NCI-H146 (cell line): ENCODE results near the gene TGIF2.
"Not testable (repeated sequence)": the region's sequence is repeated elsewhere in the genome, so short reads cannot be mapped to it uniquely, and the experiment has no call there.

Experiments
- DNase-seq: peaks from one replicate; lab custom pipeline; 2025; lab: John Stamatoyannopoulos, UW

Gene TGIF2

GRCh38 chr20:36614781-36615557 is 41.6 kb downstream of the TGIF2 start:
- no peak for DNase-seq

- no peak for DNase-seq
Measured at GRCh38 chr20:36620917-36621316, 47.5 kb downstream of the TGIF2 start.

DNA sequence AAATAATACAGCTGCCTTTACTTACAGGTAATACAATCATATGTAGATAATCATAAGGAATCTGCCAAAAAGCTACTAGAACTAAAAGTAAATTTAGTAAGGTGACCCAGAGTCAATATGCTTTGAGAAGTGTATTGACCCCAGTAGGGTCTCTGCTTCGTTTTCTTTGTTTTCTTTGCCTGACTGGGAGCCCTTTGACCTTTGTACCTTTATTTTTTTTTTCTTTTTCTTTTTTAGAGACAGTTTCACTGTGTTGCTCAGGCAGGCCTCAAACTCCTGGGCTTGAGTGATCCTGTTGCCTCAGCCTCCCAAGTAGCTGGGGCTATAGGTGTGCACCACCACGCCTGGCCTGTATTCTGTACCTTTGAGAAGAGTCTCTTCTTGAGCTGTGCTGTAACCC is 50.0 kb downstream of the TGIF2 start:
- no peak for DNase-seq

DNA sequence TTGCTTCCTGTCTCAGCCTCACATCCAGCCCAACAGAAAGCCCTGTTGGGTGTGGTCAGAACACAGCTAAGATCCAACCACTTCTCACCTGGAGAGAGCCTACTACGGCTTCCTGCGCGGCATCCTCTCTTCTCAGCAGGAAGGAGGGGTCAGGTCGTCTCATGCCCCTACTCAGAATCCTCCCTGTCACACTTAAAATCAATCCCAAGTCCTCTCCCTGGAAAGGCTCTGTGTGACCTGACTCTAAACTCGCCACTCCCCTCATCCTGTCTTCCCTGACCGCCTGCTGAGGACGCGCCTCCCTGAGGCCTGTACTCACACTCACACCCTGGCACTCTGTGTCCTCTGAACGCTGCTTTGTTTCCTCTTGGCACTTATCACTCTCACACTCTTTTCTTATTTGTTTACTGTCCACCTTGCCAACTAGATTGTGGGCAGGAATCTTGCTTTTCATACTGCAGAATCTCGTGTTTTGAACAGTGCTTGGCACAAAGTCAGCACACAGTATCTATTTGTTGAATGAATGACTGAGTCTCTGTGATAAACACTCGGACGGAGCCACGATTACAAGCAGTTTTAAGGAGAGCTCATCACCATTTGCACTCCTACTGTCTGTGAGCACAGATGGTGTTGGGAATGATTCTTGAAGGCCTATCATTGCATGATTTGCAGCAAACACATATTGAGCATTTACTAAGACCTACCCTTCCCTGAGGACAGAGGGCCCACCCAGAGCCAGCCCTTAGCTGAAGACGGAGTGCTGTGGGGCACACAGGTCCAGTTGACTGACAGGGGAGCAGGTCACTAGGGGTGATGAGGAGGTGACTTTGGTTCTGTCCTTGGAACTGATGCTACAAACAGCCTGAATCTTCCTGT is 50.9 kb downstream of the TGIF2 start:
- DNase-seq: no peak

DNA sequence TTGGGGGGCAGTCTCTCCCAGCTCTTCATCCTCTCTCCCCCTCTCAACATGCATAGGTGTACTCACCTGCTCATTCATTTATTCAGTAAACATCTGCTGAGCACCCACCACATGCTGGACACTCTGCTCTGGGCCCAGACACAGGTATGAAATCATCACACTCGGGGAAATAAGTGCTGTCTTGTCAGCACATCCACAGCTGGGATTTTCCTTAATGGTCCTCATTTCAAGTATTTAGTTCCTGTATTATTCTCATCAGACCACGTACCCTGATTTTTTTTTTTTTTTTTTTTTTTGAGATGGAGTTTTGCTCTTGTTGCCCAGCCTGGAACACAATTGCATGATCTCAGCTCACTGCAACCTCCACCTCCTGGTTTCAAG is 51.5 kb downstream of the TGIF2 start:
- DNase-seq: no peak

- no peak for DNase-seq
Measured at GRCh38 chr20:36628076-36628475, 54.7 kb downstream of the TGIF2 start.

GRCh38 chr20:36629719-36630681 is 56.6 kb downstream of the TGIF2 start:
- DNase-seq: no peak

DNA sequence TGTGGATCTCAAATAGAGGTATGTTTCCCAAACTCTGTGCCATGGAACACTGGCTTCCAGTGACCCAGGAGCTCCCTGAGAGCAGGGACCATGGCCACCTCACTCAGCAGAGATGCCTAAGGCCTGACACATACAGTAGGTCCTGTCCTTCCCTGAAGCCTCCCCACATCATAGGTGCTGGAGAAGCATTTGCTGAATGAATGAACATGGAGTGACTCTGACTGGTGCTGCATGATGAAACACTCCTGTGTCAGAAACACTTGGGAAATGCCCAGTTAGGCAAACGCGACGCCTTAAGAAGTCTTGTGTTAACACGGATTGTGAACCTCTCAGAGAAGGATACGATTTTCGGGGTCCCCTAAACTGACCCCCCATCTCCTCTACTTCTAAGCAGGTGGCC is 58.2 kb downstream of the TGIF2 start:
- DNase-seq: no peak

DNA sequence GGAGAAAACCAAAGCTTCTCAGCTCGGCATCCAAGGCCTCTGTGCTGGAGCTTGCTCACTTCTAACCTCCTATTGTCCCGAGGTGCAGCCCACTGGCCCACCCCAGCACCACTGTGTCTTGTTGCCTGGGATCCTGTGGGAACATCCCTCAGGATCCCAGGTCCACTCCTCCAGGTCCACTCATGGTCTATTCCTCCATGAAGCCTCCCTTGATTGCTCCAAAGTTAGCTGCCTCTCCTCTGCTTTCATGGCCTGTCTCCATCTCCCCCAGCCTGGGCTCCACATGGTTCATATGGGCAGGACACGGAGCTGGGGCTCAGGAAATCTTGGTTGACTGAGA is 58.7 kb downstream of the TGIF2 start:
- DNase-seq: no peak

- DNase-seq: no peak
Measured at GRCh38 chr20:36632487-36633284, 59.3 kb downstream of the TGIF2 start.

DNA sequence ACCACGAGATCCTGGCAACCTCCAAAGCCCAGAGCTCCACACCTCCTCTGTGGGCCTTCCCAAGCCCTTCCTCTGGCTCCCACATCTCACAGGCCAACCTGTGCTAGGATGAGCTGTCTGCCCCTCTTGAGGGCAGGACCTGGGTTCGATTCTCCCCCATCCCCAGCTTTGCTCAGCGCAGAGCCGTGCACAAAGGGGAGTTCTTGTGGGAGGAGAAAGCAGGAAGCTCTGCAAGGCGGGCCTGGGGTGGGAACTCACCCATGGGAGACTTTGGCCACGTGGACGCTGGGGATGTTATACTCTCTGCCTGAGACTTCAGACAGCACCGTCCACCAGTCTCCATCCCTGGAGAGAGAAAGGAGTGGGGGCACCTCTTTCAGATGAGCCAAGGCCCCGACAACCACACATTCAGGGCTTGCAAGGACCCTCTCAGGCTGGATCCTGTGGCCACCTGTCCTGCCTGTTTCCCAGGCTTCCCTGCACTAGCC is 59.9 kb downstream of the TGIF2 start:
- DNase-seq: no peak

DNA sequence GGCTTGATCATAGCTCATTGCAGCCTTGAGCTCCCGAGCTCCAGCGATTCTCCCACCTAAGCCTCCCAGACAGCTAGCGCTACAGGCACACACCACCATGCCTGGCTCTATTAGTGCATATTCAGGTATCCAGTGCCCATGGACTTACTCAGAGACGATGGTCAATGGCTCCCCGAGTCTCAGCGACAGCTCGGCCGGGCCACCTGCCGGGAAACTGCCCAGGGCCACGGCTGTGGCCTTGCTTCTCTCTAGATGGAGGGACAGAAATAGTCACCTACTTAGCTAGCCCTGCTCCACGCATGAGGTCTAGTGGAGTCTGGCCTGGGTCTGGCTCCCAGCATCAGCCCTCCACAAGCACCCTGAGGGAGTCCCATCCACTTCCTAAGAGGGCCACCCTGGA is 60.9 kb downstream of the TGIF2 start:
- no peak for DNase-seq

DNA sequence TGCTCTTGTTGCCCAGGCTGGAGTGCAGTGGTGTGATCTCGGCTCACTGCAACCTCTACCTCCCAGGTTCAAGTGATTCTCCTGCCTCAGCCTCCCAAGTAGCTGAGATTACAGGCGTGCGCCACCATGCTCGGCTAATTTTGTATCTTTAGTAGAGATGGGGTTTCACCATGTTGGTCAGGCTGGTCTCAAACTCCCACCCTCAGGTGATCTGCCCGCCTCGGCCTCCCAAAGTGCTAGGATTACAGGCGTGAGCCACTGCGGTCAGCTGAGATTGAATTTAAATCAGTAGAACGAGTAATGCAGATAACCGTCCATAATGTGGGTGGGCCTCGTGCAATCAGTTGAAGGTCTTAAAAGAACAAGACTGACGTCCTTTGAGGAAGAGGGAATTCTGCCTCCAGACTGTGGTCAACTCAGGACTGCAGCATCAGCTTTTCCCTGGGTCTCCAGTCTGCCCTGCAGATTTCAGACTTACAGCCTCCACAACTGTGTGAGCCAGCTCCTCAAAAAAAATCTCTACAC is 65.5 kb downstream of the TGIF2 start:
- not testable (repeated sequence) for DNase-seq

DNA sequence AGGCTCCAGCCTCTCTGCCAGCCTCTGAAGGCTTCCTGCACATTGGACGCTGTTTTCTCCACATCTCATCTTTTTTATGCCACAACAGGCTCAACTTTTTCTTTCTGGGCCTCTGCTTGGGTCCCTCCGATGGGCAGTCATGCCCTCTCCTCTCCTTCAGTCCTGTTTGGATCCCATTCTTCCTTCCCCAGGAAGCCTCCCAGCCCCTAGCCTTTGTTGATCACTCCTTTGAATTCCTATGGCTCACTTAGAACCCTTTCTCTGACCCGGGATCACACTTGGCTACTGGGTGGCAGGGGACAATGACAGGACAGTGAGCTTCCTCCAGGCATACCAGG is 68.1 kb downstream of the TGIF2 start:
- no peak for DNase-seq

DNA sequence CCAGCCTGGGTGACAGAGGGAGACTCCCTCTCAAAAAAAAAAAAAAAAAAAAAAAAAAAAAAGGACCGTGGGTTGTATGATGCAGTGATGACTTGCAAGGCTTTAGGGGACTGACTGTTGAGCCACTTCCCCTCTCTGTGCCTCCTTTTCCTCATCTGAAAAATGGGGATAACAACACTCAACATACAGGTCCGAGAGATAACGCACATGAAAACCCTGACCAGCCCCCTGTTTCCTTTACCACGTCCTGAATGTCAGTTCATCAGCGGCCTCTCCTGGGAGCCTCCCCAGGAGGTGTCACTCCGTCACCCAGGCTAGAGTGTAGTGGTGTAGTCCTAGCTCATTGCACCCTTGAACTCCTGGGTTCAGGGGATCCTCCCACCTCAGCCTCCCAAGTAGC is 68.7 kb downstream of the TGIF2 start:
- no peak for DNase-seq
